HEK293 (cell line): Measurements from ENCODE around the gene ADM2.

Source experiments
- CTCF ChIA-PET: fragments of 350-600 bp; formaldehyde crosslinking; extraction: SDS; loops from one replicate; lab custom pipeline; 2021; ENCODE audit warnings: antibody characterized with exemption; lab: Yijun Ruan, JAX
- POLR2A ChIA-PET: fragments of 300-600 bp; formaldehyde crosslinking; extraction: SDS; loops from one replicate; lab custom pipeline; 2020; ENCODE audit warnings: antibody characterized with exemption, inconsistent platforms; lab: Yijun Ruan, JAX
- H3K27ac ChIP-seq: fragments of 200-500 bp; sonication (Bioruptor generic); 2 replicates; pipeline ENCODE4 v1.5.1; 2014; ENCODE audit warnings: low read depth, low read length, control low read depth, inconsistent platforms; ENCODE audit errors: extremely low read depth
- H3K36me3 ChIP-seq, 2 experiments: fragments of 200-500 bp in 1 of 2; sonication (Bioruptor generic) in 1 of 2; 1 replicate in 1 of 2; 2 replicates in 1 of 2; pipeline ENCODE4 v1.5.1; 2014 to 2017; ENCODE audit warnings: inconsistent platforms in 2 of 2, low read length in 2 of 2; ENCODE audit not compliant: control insufficient read depth in 2 of 2, insufficient read depth in 1 of 2
- H3K4me1 ChIP-seq: fragments of 200-500 bp; sonication (Bioruptor generic); 2 replicates; pipeline ENCODE4 v1.5.1; 2014; ENCODE audit warnings: mild to moderate bottlenecking, low read length, inconsistent platforms; ENCODE audit not compliant: control insufficient read depth, insufficient read depth
- H3K4me3 ChIP-seq: 2 replicates; pipeline ENCODE4 v1.5.1; 2011; ENCODE audit warnings: low read depth, mild to moderate bottlenecking, control low read depth, low read length, moderate library complexity
- H3K9me3 ChIP-seq: fragments of 200-500 bp; sonication (Bioruptor generic); 2 replicates; pipeline ENCODE4 v1.5.1; 2014; ENCODE audit warnings: low read depth, low read length, inconsistent platforms; ENCODE audit not compliant: control insufficient read depth, insufficient read depth
- AEBP2 ChIP-seq: fragments of 450-650 bp; formaldehyde crosslinking; IDR thresholded peaks from 2 replicates; pipeline ENCODE4 v1.5.1; 2016; ENCODE audit warnings: missing biosample characterization, missing genetic modification characterization, borderline replicate concordance
- BCL11B ChIP-seq: fragments of 450-650 bp; formaldehyde crosslinking; IDR thresholded peaks from 2 replicates; pipeline ENCODE4 v1.5.1; 2016; ENCODE audit warnings: low read depth, missing biosample characterization, missing genetic modification characterization
- GLIS2 ChIP-seq: fragments of 450-650 bp; formaldehyde crosslinking; IDR thresholded peaks from 2 replicates; pipeline ENCODE4 v1.5.1; 2016; ENCODE audit warnings: missing biosample characterization, missing genetic modification characterization
- KLF1 ChIP-seq: fragments of 450-650 bp; formaldehyde crosslinking; IDR thresholded peaks from 2 replicates; pipeline ENCODE4 v1.5.1; 2016; ENCODE audit warnings: missing biosample characterization, missing genetic modification characterization
- ZBTB1 ChIP-seq: fragments of 450-650 bp; formaldehyde crosslinking; IDR thresholded peaks from 2 replicates; pipeline ENCODE4 v1.5.1; 2016; ENCODE audit warnings: missing biosample characterization, missing genetic modification characterization
- ZEB2 ChIP-seq: fragments of 450-650 bp; formaldehyde crosslinking; IDR thresholded peaks from 2 replicates; pipeline ENCODE4 v1.5.1; 2016; ENCODE audit warnings: missing biosample characterization, missing genetic modification characterization
- ZNF211 ChIP-seq: fragments of 450-650 bp; formaldehyde crosslinking; IDR thresholded peaks from 2 replicates; pipeline ENCODE4 v1.5.1; 2016; ENCODE audit warnings: low read depth, missing biosample characterization, missing genetic modification characterization
- ZNF214 ChIP-seq: fragments of 450-650 bp; formaldehyde crosslinking; IDR thresholded peaks from 2 replicates; pipeline ENCODE4 v1.5.1; 2017; ENCODE audit warnings: missing biosample characterization, mild to moderate bottlenecking, missing genetic modification characterization, borderline replicate concordance
- ZNF280C ChIP-seq: fragments of 450-650 bp; formaldehyde crosslinking; IDR thresholded peaks from 2 replicates; pipeline ENCODE4 v1.5.1; 2016; ENCODE audit warnings: missing biosample characterization, missing genetic modification characterization
- ZNF292 ChIP-seq: fragments of 450-650 bp; formaldehyde crosslinking; IDR thresholded peaks from 2 replicates; pipeline ENCODE4 v1.5.1; 2016; ENCODE audit warnings: low read depth, missing biosample characterization, missing genetic modification characterization, borderline replicate concordance
- ZNF302 ChIP-seq: fragments of 450-650 bp; formaldehyde crosslinking; IDR thresholded peaks from 2 replicates; pipeline ENCODE4 v1.5.1; 2016; ENCODE audit warnings: missing biosample characterization, missing genetic modification characterization, low read depth
- ZNF350 ChIP-seq: fragments of 450-650 bp; formaldehyde crosslinking; IDR thresholded peaks from 2 replicates; pipeline ENCODE4 v1.5.0; 2017; ENCODE audit warnings: missing biosample characterization, mild to moderate bottlenecking, missing genetic modification characterization
- ZNF416 ChIP-seq: fragments of 450-650 bp; formaldehyde crosslinking; IDR thresholded peaks from 2 replicates; pipeline ENCODE4 v1.5.1; 2016; ENCODE audit warnings: missing biosample characterization, missing genetic modification characterization
- ZNF530 ChIP-seq: fragments of 450-650 bp; formaldehyde crosslinking; IDR thresholded peaks from 2 replicates; pipeline ENCODE4 v1.5.1; 2016; ENCODE audit warnings: low read depth, missing biosample characterization, missing genetic modification characterization
- ZNF544 ChIP-seq: fragments of 450-650 bp; formaldehyde crosslinking; IDR thresholded peaks from 2 replicates; pipeline ENCODE4 v1.5.0; 2017; ENCODE audit warnings: missing biosample characterization, missing genetic modification characterization
- ZNF549 ChIP-seq: fragments of 450-650 bp; IDR thresholded peaks from 2 replicates; pipeline ENCODE4 v1.5.1; 2018; ENCODE audit warnings: missing biosample characterization, missing genetic modification characterization, mild to moderate bottlenecking, inconsistent platforms, moderate library complexity
- ZNF677 ChIP-seq: fragments of 450-650 bp; IDR thresholded peaks from 2 replicates; pipeline ENCODE4 v1.5.0; 2018; ENCODE audit warnings: missing biosample characterization, mild to moderate bottlenecking, missing genetic modification characterization, moderate library complexity
- ZSCAN5A ChIP-seq: fragments of 450-650 bp; formaldehyde crosslinking; IDR thresholded peaks from 2 replicates; pipeline ENCODE4 v1.5.1; 2016; ENCODE audit warnings: missing biosample characterization, missing genetic modification characterization

Gene ADM2

GRCh38 chr22:50481045-50481439 lies 301 bp upstream of the ADM2 start (continued):
- no peak for TF ChIP-seq ZNF292 (tag by site-specific recombination)
- TF ChIP-seq ZBTB1 (tag by site-specific recombination) = no peak
- TF ChIP-seq ZNF302 = no peak
- no peak for TF ChIP-seq ZNF549 (tag by site-specific recombination)
- TF ChIP-seq ZSCAN5A (tag by site-specific recombination) = no peak
- TF ChIP-seq AEBP2 = no peak
- TF ChIP-seq ZNF530 (tag by site-specific recombination) = no peak
- no peak for TF ChIP-seq GLIS2
- no peak for TF ChIP-seq ZNF350 (tag by site-specific recombination)
- TF ChIP-seq, all 188 proteins: peak for 0

GRCh38 chr22:50482107-50483074 lies 1.0 kb downstream of the ADM2 start:
- Histone ChIP-seq H3K4me3 (no peak overlapping the region), H3K9me3 (no peaks in the 10 kb centered on the region)
- TF ChIP-seq KLF1 (tag by site-specific recombination) (peak; percentile 22; the same call in 1 of the 2 replicates), ZNF214 (no peak)
- TF ChIP-seq, all 188 proteins: peak for 1
- ChIA-PET POLR2A (no interaction called here), CTCF (interaction anchor here (0.6 to 1.0 kb wide), 3 partner anchors 10 to 69 kb away, joined by 3 read pairs; no protein-coding TSS in a partner anchor)
- H3K4me1 ChIP-seq = no peaks in the 10 kb centered on the region
- H3K27ac ChIP-seq = peak overlapping the region; percentile 49; the same call in 1 of the 2 replicates
- no peaks in the 10 kb centered on the region for H3K36me3 ChIP-seq

- CTCF ChIA-PET = interaction anchor here (0.9 to 1.0 kb wide), 2 partner anchors 10 to 15 kb away, joined by 3 read pairs; no protein-coding TSS in a partner anchor
- no peaks in the 10 kb centered on the region for H3K9me3 ChIP-seq
- H3K4me1 ChIP-seq = no peaks in the 10 kb centered on the region
- TF ChIP-seq ZNF416 (tag by site-specific recombination) = no peak
- TF ChIP-seq ZNF544 (tag by site-specific recombination) = no peak
- no peak for TF ChIP-seq ZEB2 (tag by site-specific recombination)
- no peak for TF ChIP-seq BCL11B (tag by site-specific recombination)
- TF ChIP-seq ZNF280C = no peak
- no peak for TF ChIP-seq ZNF211 (tag by site-specific recombination)
- no peak for TF ChIP-seq ZNF677 (tag by site-specific recombination)
- TF ChIP-seq, all 188 proteins: peak for 0
- POLR2A ChIA-PET = no interaction called here
- Histone ChIP-seq H3K4me3 (no peak overlapping the region), H3K36me3 (no peaks in the 10 kb centered on the region), H3K27ac (no peak overlapping the region)
These were observed 1.8 kb downstream of the ADM2 start for GRCh38 chr22:50483106-50483505.
